Loucy (cell line): ENCODE data around the gene GOLGA8S.
"Not testable (repeated sequence)": the region's sequence is repeated elsewhere in the genome, so short reads cannot be mapped to it uniquely, and the experiment has no call there.

ENCODE experiments used
- CTCF ChIP-seq: fragments of 200-600 bp; sonication (generic); conservative IDR thresholded peaks from 2 replicates; pipeline ENCODE4 v1.5.1; 2014; ENCODE audit warnings: mild to moderate bottlenecking, antibody characterized with exemption, low read length
- EZH2phosphoT487 ChIP-seq: fragments of 200-600 bp; IDR thresholded peaks from 2 replicates; pipeline ENCODE4 v1.6.1; 2018; ENCODE audit warnings: antibody characterized with exemption, mild to moderate bottlenecking, moderate library complexity, borderline replicate concordance

- not testable (repeated sequence) for TF ChIP-seq CTCF, EZH2phosphoT487
Observed at GRCh38 chr15:23398357-23398756, 43.8 kb downstream of the GOLGA8S start.
